GM21360 (cell line): Measurements from ENCODE around the gene CDH22.

ENCODE experiments used
- ATAC-seq: cut with Tn5 transposase; IDR thresholded peaks from one replicate; pipeline ENCODE4 v1.9.1; 2021; ENCODE audit warnings: mild to moderate bottlenecking, moderate library complexity; ENCODE audit not compliant: unreplicated experiment

The CDH22 gene

DNA sequence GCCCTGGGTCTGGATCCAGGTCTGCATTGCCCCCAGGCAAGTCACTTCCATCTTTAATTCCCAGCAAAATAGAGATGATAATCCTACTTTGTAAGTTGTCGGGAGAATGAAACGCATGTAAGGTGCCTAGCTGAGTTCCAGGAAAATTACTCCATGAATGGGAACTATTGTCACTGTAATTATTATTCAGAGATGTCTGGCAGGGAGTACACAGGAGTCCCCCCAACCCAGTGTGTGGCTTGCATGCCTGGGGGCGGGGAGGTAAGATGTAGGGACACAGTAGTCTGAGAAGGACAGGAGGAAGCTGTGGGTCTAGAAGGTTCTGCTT is 104.8 kb downstream of the CDH22 start:
- no peak for ATAC-seq

DNA sequence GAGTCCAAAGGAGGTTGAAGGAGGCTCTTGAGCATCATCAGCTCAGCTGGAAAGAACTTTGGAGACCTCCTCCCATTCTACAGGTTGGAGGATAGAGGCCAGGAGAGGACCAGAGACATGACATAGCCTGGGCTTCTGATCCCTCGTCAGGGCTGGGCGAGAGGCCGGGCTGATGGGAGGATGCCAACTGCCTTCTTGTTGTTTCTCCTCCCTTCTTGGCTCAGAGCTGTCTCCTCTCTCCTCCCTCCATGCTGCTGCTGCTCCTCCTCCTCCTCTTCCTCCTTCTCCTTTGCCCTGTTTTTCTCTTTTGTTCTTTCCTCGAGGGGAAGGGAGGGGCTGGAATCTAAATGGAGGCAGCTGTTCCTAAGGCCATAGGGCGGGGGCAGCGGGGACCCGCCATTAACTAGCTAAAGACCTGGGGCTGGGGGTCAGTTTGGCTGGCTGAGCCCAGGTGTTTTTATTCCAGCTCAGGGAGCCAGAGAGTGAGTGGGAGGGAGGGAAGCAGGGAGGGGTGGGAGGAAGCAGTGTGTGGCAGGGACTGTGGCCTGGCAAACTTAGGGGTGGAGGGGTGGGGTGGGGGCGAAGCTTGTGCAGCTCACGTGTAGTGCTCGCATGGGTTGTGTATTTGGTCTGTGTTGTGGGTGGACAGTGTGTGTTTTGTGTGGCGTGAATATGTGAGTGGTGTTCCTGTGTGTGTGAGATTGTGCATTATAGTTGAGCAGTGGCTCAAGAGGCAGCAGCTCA is 105.4 kb downstream of the CDH22 start:
- ATAC-seq: no peak

DNA sequence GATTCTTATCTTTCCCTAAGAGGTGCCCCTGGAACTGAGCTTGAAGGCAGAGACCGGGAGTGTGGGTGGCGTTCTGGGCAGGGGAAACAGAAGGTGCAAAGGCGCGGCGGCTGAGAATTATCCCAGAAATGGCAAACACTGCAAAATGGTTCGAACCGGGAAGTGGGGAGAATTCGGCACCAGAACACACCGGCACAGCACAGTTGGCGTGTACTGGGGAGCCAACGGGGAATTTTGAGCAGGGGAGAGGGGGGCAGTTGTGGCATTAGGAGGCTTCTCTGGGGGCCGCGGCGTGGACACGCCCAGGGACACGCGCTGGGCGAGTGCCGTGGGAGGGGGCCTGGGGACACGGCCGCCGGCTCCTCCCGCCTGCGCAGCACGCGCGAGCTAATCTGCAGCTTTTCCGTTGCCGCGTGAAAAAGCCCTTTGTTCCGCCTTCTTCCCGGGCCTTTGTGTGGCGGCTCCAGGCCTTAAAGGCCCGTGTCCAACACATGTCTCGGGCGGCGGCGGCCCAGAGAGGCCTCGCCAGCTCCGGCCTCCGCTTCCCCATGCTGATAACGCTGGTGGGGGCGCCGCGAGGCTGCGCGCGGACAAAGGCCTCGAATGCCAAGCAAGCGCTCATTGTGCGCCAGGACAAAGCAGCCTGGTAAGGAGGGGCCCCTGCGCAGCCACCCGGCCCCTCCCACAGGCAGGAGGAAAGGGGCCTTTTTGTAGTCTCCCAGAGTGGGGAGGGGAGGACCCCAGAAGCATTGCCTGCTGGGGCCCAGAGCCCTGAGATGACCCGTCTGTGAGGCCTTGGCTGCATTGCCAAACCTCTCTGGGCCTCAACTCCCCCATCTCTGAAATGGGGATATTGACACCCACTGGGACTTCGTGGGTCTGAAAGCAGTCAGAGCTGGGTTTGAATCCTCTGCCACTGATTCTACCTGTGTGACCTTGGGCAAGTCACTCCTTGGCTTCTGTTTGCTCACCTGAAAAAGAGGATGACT is 107.4 kb downstream of the CDH22 start:
- no peak for ATAC-seq

DNA sequence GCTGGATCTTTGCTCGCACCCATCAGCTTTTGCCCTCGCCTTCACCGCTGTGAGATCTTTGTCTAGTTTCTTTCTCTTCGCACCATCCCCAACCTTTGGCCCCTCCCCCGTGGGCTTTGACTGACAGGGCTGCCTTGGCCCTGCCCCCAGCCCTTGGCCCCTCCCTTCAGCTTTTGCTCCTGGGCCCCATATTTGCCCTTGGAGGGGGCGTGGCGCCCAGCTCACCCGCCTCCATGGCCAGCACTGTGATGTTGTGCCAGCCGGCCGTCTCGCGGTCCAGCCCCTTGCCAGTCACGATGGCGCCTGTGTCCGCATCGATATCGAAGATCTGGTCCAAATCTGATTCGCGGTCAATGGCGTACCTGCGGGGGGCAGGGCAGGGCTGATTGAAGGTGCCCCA is 109.1 kb downstream of the CDH22 start:
- no peak for ATAC-seq

DNA sequence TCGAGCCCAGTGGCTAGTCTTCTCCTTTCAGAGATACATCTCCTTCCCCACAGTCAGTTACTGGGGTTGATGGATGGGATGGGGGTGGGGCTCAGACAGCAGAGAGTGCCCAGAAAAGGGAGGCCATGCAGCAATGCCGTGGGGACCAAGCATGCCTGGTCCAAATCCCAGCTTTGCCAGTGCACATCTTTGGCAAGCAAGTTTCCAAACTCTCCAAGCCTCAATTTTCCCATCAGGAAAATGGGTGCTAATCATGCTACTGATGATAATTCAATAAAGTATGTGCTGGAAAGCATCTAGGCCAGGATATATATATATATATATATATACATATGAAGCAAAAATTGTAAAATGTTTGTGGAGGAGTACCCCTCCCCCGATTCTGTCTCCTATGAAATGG is 111.3 kb downstream of the CDH22 start:
- ATAC-seq: no peak

DNA sequence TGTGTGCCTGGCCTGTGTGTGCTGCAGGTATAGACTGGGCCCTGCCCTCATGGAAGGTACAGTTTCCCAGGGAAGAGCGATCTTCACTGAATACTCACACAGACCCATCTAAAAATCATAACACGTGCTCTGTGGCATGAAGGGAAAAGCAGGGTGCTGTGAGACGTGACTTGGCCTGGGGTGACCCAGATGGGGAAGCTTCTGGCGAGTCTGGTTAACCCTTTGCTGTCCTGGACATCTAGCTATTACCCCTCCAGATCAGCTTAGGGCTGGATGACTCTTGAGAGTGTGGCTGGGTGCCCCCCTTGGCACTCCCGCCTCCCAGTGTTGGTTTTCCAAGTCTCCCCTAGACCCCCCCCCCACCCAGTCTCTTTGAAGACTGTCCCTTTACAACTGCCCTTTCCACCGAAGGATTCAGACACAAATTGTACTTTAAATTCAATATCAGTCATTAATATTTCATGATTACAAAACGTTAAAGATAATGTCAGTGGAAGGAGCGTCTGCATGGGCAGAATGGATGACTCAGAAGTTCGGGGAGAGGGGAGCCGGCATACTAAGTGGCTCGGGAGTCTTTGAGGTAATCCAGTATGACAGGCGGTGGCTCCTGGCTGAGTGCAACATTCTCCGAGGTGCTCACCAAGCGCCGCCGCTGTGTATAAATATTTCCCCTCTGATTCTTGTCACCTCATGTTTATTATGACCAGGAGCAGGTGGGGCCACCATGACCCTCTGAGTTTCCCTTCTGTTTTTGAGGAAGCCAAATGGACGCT is 112.8 kb downstream of the CDH22 start:
- no peak for ATAC-seq

DNA sequence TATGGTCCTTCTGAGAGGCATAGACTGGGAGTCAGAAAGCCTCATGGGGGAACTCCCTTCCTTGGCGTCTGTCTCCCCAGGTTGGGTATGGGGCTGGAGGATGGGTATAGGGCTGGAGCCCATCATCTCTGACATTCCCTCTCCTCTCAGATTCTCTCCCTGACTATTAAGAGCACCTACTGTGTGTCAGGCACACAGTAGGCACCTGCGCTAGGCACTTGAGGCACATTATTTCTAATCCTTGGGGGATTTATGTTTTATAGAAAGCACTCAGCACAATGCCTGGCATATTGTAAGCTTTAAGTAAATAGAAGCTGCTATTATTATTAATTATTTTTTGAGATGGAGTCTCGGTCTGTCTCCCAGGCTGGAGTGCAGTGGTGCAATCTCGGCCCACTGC is 113.9 kb downstream of the CDH22 start:
- no peak for ATAC-seq

DNA sequence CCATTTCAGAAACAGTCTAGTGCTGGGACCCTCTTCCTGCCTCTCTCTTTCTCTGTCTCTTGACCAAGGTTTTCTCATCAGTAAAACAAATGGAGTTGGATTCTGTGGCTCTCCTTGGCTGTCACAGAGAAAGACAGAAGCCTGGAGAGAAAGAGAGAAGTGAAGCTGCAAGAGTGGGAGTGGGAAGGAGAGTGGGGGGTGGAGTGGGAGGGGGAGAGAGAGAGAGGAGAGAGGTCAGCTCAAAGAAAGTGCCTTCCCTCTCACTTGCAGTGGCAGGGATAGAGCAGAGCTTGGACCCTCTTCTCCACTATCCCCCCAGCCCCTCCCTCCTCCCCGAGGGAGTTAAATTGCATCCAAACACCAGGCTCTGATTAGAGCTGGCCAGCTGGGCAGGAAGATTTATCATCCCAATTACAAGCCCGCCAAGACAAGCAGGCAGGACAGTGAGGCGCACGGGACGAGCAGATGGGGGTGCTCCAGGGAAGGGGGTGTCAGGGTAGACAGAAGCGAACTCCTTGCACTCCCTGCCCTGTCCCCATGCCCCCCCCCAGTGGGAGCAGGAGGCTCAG is 115.8 kb downstream of the CDH22 start:
- no peak for ATAC-seq

DNA sequence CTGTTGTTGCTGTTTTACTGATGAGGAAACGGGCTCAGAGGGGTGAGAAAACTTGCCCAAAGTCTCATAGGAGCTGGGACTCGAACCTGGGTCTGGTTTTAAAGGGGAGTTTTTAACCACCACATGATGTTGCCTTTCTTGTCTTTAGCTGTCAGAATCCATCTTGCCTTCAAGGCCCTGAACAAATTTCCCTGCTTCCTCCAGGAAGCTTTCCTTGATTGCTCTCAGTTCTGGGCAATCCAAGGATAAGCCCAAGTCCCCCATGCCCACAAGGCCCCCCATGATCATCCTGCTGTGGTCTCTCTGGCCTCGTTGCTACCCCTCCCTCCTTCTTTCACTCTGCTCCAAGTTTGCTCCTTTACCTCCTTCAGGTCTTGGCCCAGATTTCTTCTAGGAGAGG is 116.7 kb downstream of the CDH22 start:
- ATAC-seq: no peak

DNA sequence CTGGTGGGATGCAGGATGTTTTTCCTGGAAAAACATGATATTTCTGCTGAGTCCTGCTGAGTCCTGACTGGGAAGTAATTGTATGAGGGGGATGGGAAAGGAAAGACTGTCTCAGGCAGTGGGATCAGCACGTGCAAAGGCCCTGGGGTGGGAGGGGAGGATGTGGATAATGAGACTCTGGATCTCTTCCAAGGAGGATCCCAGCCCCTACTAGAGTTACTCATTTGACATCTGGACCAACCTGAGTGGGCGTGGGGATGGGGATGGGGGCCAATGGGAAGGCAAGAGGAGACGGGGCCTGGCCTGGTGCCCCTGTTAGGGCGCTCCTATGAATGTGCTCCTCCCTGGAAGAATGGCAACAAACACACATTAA is 117.1 kb downstream of the CDH22 start:
- ATAC-seq: no peak

DNA sequence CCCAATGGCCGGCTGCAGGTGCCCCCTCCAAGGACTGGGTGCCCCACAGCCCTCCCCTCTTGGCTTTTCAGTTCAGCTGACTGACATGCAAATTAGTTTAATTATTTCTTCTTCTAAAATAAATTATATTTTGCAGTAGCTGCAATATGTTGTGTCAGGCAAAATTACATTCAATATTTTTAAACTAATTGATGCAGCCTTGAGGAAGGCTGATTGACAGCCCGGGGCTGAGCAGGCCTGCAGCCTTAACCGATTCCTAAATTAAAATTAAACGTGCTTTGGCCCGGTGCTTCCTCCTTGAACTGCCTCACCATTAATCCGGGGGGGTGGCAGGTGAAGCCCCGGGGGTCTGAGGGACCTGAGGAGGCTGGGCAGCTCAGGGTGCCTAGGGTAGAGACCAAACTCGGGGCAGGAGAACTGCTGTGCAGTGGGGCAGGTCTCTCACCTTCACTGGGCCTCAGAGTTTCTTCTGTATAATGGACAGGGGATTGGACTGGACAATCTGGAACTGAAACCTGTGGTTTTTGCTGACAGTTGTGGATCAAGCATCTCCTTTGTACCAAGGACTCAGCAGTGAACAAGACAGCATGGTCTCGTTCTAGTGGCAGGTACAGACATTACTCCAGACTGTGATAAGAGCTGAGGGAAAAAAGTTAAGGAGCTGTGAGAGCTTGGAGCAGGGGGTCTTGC is 117.7 kb downstream of the CDH22 start:
- ATAC-seq: no peak

DNA sequence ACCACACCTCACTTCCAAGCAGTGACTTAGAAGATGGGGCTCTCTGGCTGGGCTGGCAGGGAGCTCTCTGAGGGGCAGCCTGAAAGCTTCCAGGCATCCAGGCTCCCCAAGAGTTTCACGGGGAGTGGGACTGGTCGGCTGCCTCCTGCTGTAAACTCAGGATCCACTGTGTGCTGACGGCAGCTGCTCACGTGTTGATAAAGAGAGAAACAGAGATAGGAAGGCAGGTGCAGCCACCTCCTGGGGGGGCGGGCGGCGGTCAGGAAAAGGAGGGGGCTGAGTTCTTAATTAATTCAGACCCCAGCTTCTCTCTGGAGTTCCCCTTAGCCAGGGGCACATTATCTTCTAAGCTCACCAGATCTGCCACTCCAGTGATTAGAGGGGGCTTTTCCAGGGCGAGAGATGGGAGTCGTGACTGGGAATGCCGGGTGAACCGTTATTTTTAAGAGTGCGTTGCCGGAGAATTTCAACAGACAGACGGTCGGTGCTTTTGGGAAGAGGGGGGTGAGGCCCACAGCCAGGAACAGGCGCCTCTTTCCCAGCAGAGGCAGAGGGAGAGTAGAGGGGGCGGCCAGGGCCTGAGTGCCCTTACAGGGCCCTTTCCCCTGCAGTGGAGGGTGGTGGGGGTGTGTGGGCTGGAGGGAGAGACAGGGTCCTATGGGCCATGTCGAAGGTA is 119.3 kb downstream of the CDH22 start:
- ATAC-seq: no peak

DNA sequence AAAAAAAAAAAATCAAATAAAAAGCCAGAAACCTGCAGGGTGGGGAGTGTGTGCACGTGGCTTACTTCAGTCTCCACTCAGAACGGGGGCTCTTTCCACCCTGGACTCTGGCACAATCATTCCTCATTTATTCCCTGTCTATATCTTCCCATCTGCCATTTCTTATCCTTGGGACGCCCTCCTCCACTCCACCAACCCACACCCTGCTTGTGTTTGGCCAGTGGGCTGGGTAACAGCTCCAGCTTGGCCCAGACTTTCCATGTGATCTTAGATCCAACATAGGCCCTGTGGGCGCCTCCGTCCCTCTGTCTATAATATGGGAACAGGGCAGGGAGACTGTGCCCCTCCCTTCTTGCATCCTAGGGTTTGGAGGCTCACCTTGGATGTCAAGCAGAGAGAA is 122.1 kb downstream of the CDH22 start:
- ATAC-seq: no peak

DNA sequence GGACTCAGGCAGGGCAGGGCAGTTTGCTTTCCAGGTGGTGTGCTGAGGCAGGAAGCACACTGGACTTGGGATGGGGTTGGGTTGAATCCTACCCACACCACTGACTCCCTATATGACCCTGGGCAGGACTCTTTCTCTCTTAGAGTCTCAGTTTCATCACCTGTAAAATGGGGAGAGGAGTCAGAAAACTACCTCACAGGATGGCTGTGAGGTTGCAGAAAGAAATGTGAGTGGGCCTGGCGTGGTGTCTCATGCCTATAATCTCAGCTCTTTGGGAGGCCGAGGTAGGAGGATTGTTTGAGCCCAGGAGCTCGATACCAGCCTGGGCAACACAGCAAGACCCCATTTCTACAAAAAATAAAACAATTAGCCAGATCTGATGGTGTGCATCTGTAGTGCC is 122.9 kb downstream of the CDH22 start:
- ATAC-seq: no peak

DNA sequence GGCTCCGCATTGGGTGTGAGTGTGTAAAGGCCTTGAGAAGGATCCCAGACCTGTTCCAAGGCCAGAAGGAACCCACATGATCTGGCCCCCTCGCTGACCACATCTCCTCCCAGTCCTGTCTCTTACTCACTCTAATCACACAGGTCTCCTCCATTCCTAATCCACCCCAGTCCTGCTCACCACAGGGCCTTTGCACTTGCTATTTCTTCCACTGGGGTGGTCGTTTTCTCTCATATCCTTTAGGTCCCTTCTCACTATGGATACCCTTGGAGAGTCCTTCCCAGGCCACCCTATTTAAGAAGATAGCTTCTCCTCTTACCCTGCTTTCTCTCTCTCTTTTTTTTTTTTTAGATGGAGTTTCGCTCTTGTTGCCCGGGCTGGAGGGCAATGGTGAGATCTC is 124.5 kb downstream of the CDH22 start:
- no peak for ATAC-seq

DNA sequence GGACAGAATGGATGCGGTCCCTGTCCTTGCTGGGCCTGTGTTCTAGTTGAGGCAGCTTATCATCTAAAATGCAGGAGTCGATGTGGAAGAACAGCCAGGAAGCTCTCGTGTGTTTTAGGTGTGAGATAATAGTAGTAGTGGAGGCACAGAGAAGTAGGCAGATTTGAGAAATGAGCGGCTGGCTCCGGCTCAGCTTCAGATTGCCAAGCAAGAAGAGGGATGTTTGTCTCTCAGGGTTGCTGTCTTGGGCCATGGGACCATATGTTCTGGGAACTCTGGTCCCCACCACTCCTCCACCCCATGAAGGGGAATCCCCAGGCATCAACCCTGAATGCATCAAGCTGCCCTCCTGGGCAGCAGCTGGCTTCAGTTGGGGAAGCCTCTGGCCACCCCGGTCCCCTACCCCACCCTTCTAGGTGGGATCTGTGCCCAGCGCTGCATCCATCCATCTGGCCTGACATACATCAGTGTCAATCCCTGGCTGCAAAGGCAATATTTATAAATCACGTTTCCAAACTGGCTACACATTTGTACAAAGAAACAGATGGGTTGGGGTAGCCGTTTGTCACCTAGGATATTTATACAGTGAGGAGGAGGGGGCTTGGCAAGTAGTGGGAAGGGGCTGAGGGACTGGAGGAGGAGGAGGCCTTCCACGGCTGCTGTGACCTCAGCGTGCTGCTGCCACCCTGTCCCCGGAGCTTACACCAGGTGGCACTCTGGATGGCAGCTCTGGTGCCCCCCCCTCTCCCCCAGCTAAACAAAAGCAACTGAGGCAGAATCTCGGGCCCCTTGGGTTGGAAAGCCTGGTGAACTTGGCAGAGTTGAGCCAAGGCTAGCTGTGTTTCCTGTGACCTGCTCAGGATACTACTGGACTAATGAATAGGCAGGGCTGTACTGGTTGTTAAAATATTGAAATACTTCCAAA is 125.8 kb downstream of the CDH22 start:
- ATAC-seq: no peak

DNA sequence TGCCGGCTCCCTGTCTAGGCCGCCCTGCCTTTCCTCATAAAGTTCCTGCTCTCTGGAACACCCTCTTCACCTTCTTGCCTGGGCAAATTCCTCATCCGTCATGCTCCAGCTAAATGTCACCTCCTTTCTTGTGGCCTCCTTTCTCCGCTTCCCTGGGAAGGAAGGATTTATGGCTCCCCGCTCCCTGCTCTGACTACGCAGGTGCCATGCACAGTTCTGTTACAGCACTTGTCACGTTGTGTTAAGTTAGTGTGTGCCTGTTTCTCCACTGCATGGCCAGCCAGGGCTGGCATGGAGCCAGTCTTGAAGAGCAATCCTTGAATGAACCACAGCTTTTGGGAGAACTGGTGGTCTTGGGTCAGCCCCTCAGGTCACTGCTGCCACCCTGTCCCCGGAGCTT is 128.4 kb downstream of the CDH22 start:
- ATAC-seq: no peak

DNA sequence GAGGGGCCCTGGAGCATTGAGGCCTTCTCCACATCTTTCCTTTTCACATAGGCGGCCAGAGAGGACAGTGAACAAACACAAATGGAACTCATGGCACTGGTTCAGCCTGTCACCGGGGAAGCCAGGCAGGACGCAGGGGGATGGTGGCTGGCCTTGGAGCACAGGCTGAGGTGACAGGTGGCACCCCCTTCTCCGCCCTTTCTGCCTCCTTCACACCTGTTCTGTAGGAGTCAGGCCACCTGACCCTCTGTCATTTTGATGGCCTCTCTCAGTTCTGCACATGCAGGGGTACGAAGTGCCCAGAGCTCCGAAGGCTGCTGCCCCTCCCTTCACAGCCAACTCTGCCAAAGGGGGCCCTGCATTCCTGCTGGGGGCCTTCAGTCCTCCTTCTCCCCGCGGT is 129.4 kb downstream of the CDH22 start:
- no peak for ATAC-seq

DNA sequence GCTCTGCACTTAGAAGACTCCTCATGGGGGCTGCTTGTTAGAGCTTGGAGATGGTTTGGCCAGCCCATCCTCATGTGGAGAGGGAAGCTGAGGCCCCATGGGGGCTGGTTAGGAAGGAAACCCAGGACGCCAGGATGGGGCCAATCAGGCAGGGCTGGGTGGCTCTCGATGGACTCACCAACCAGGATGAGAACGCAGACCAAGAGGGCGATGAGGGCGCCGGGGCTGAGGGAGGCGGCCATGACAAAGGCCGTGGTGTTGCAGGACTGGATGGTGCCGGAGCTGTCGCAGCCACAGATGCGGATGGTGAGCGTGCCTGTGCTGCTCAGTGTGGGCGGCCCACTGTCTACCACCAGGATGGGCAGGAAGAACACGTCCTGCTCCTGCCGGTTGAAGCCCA is 130.5 kb downstream of the CDH22 start:
- ATAC-seq: no peak
